NCI-H524 (cell line): ENCODE measurements around the gene CCDC196.
"Not testable (repeated sequence)": the region's sequence is repeated elsewhere in the genome, so short reads cannot be mapped to it uniquely, and the experiment has no call there.

ENCODE experiments used
- DNase-seq, 2 experiments: peaks; one replicate each; lab custom pipeline; 2025; lab: John Stamatoyannopoulos, UW

The CCDC196 gene

GRCh38 chr14:66495218-66496098 is 9.3 kb downstream of the CCDC196 start:
- DNase-seq = peak; percentile 74 to 82

GRCh38 chr14:66496188-66496807 is 10.1 kb downstream of the CCDC196 start:
- DNase-seq = no peak

- no peak for DNase-seq
These were observed 10.7 kb downstream of the CCDC196 start for GRCh38 chr14:66496911-66497310.

- DNase-seq = no peak
These were observed 12.1 kb downstream of the CCDC196 start for GRCh38 chr14:66498311-66498710.

GRCh38 chr14:66501592-66501991 is 15.4 kb downstream of the CCDC196 start:
- no peak for DNase-seq

GRCh38 chr14:66502836-66503235 is 16.7 kb downstream of the CCDC196 start:
- not testable (repeated sequence) for DNase-seq

- no peak for DNase-seq
These were observed 17.4 kb downstream of the CCDC196 start for GRCh38 chr14:66503532-66503931.

GRCh38 chr14:66507181-66507721 is 21.1 kb downstream of the CCDC196 start:
- DNase-seq = peak; percentile 93 to 95

GRCh38 chr14:66507722-66508546 is 21.8 kb downstream of the CCDC196 start, which contains the start of gene GPHN:
GPHN (plus strand) TSS chr14:66508147.
- DNase-seq = peak; percentile 100

GRCh38 chr14:66508547-66508845 is 22.3 kb downstream of the CCDC196 start:
- DNase-seq = no peak

- DNase-seq = peak; percentile 69 to 79
These were observed 22.9 kb downstream of the CCDC196 start for GRCh38 chr14:66508846-66509621.

GRCh38 chr14:66509874-66510273 is 23.7 kb downstream of the CCDC196 start:
- DNase-seq = no peak

GRCh38 chr14:66511849-66512248 is 25.7 kb downstream of the CCDC196 start:
- DNase-seq = no peak

GRCh38 chr14:66514213-66514612 is 28.0 kb downstream of the CCDC196 start:
- DNase-seq = no peak

- no peak for DNase-seq
These were observed 44.4 kb downstream of the CCDC196 start for GRCh38 chr14:66530526-66530925.

GRCh38 chr14:66539034-66539433 is 52.9 kb downstream of the CCDC196 start:
- no peak for DNase-seq

GRCh38 chr14:66540038-66540437 is 53.9 kb downstream of the CCDC196 start:
- no peak for DNase-seq

GRCh38 chr14:66541627-66542026 is 55.5 kb downstream of the CCDC196 start:
- no peak for DNase-seq

- DNase-seq = peak in 1 of 2 experiments; percentile 26
These were observed 57.8 kb downstream of the CCDC196 start for GRCh38 chr14:66543996-66544395.

GRCh38 chr14:66545191-66545590 is 59.0 kb downstream of the CCDC196 start:
- not testable (repeated sequence) for DNase-seq

GRCh38 chr14:66545751-66546150 is 59.6 kb downstream of the CCDC196 start:
- DNase-seq = not testable (repeated sequence)
